Ishikawa (cell line): ENCODE data around the gene CNTROB.

Experiments used
- CREB1 ChIP-seq: IDR thresholded peaks from 2 replicates; pipeline ENCODE4 v1.6.1; 2012; ENCODE audit warnings: low read depth
- EGR1 ChIP-seq: IDR thresholded peaks from 2 replicates; pipeline ENCODE4 v1.6.1; 2012
- RAD21 ChIP-seq: IDR thresholded peaks from 2 replicates; pipeline ENCODE4 v1.6.1; 2012; ENCODE audit warnings: low read depth
- TAF1 ChIP-seq: IDR thresholded peaks from 2 replicates; pipeline ENCODE4 v1.6.1; 2012; ENCODE audit warnings: low read depth, mild to moderate bottlenecking
- TF ChIP-seq, protein P1 (sequence below): IDR thresholded peaks from 2 replicates; pipeline ENCODE4 v1.6.1; 2012; ENCODE audit warnings: low read depth, mild to moderate bottlenecking
- TF ChIP-seq, protein P2 (sequence below): IDR thresholded peaks from 2 replicates; pipeline ENCODE4 v1.6.1; 2012
- TF ChIP-seq, protein P3 (sequence below): IDR thresholded peaks from 2 replicates; pipeline ENCODE4 v1.6.1; 2012

DNA sequence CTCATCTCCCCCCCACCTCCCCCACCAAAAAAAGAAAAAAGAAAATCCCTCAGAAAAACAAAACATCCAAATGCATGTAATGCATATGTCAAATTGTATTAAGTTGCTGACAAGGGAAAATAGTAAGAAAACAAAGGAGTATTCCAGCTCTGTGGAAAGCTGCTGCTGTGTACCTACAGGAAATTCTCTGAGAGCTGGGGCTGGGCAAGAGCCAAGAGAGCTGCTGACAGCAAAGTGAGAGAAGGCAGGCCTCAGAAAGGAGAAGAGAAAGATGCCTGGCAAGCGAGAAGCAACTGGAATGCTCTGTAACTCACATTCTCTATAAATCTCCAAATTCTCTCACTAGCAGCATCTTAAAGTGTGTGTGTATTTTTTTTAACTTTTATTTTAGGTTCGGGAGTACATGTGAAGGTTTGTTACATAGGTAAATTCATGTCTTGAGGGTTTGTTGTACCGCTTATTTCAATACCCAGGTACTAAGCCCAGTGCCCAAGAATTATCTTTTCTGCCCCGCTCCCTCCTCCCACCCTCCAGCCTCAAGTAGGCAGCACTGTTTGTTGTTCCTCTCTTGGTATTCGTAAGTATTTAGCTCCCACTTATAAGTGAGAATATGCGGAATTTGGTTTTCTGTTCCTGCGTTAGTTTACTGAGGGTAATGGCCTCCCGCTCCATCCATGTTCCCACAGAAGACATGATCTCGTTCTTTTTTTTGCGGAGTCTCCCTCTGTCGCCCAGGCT, 24.4 kb downstream of the CNTROB start:
- TF ChIP-seq CREB1 (no peak), EGR1 (no peak), TAF1 (no peak), RAD21 (no peak)
- TF ChIP-seq, protein P1, sequence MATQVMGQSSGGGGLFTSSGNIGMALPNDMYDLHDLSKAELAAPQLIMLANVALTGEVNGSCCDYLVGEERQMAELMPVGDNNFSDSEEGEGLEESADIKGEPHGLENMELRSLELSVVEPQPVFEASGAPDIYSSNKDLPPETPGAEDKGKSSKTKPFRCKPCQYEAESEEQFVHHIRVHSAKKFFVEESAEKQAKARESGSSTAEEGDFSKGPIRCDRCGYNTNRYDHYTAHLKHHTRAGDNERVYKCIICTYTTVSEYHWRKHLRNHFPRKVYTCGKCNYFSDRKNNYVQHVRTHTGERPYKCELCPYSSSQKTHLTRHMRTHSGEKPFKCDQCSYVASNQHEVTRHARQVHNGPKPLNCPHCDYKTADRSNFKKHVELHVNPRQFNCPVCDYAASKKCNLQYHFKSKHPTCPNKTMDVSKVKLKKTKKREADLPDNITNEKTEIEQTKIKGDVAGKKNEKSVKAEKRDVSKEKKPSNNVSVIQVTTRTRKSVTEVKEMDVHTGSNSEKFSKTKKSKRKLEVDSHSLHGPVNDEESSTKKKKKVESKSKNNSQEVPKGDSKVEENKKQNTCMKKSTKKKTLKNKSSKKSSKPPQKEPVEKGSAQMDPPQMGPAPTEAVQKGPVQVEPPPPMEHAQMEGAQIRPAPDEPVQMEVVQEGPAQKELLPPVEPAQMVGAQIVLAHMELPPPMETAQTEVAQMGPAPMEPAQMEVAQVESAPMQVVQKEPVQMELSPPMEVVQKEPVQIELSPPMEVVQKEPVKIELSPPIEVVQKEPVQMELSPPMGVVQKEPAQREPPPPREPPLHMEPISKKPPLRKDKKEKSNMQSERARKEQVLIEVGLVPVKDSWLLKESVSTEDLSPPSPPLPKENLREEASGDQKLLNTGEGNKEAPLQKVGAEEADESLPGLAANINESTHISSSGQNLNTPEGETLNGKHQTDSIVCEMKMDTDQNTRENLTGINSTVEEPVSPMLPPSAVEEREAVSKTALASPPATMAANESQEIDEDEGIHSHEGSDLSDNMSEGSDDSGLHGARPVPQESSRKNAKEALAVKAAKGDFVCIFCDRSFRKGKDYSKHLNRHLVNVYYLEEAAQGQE: no peak
- TF ChIP-seq, protein P2, sequence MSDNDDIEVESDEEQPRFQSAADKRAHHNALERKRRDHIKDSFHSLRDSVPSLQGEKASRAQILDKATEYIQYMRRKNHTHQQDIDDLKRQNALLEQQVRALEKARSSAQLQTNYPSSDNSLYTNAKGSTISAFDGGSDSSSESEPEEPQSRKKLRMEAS: no peak
- TF ChIP-seq, protein P3, sequence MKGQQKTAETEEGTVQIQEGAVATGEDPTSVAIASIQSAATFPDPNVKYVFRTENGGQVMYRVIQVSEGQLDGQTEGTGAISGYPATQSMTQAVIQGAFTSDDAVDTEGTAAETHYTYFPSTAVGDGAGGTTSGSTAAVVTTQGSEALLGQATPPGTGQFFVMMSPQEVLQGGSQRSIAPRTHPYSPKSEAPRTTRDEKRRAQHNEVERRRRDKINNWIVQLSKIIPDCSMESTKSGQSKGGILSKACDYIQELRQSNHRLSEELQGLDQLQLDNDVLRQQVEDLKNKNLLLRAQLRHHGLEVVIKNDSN: no peak
